Bronchial epithelial cell (primary cell): Measurements from ENCODE around the gene KIAA0513. TPM values are rescaled to one million over a fixed set of nuclear protein-coding genes. Genes with fewer than 3 reads are reported as not detected.

Source experiments
- DNase-seq: peaks from one replicate; pipeline ENCODE4 v3.0.0-alpha.2; 2010; ENCODE audit warnings: low read depth
- FAIRE-seq: peaks from 2 replicates; lab custom pipeline; 2011; peaks lifted over from hg19 to GRCh38; lab: Jason Lieb, UNC
- H3K27me3 ChIP-seq: 2 replicates; pipeline ENCODE4 v1.5.1; 2011; ENCODE audit warnings: low read length; ENCODE audit not compliant: control insufficient read depth, insufficient read depth
- H3K36me3 ChIP-seq: 2 replicates; pipeline ENCODE4 v1.5.1; 2011; ENCODE audit warnings: low read length; ENCODE audit not compliant: control insufficient read depth, insufficient read depth
- H3K4me3 ChIP-seq: 2 replicates; pipeline ENCODE4 v1.5.1; 2011; ENCODE audit warnings: mild to moderate bottlenecking, low read depth, low read length, control low read depth
- total RNA-seq: library from RNA; depleted of rRNA; stranded (reverse); fragments of >200 nt; gene quantifications from 2 replicates; pipeline ENCODE4 v1.2.1, GENCODE V29; 2014
- TF ChIP-seq, protein P1 (sequence below): IDR thresholded peaks from 2 replicates; pipeline ENCODE4 v1.5.1; 2011; ENCODE audit warnings: mild to moderate bottlenecking, moderate library complexity, low read length, control low read depth, inconsistent platforms; ENCODE audit not compliant: insufficient read depth, severe bottlenecking

The KIAA0513 gene
- total RNA-seq, 1 donor from 2014 or later = 7.1 TPM

DNA sequence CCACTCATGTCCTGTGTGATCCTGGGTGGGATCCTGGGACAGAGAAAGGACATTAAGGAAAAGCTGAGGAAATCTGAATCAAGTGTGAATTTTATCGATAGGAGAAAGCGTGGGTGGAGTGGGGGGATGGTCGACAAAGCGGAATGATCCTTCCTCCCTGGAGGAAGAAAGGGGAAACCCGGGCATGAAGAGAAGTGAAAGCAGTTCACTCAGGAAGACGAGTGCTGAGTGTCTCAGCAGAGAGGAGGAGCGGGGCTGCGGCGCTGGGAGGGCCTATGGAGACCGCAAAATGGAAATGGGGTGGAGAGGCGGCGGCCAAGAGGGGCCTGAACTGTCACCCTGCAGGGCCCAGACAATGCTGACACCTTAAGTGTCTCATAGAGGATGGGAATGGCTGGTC lies 25.0 kb upstream of the KIAA0513 start:
- TF ChIP-seq, protein P1, sequence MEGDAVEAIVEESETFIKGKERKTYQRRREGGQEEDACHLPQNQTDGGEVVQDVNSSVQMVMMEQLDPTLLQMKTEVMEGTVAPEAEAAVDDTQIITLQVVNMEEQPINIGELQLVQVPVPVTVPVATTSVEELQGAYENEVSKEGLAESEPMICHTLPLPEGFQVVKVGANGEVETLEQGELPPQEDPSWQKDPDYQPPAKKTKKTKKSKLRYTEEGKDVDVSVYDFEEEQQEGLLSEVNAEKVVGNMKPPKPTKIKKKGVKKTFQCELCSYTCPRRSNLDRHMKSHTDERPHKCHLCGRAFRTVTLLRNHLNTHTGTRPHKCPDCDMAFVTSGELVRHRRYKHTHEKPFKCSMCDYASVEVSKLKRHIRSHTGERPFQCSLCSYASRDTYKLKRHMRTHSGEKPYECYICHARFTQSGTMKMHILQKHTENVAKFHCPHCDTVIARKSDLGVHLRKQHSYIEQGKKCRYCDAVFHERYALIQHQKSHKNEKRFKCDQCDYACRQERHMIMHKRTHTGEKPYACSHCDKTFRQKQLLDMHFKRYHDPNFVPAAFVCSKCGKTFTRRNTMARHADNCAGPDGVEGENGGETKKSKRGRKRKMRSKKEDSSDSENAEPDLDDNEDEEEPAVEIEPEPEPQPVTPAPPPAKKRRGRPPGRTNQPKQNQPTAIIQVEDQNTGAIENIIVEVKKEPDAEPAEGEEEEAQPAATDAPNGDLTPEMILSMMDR = no peak
- no peak overlapping the region for H3K4me3 ChIP-seq
- no peak for FAIRE-seq

DNA sequence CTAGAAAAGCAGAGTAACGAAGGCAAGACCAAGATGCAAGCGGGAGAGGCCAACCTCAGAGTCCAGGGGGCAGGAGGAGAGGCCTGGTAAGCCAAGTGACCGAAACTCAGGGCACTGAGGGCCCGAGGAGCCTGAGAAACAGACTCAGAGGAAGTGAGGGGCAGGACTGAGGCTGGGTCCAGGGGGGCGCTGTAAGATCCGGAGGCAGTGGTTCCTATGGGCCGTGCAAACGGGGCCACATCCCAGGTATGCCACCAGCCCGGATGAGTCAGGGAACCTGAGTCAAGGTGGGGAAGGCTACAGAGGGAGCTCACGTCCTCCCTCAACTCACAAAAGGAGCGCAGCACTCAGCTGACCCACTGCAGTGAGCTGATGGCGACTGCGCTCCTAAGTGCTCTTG lies 24.5 kb upstream of the KIAA0513 start:
- Histone ChIP-seq H3K4me3 (no peak overlapping the region), H3K36me3 (peaks cover 4% of the 10 kb centered on the region), H3K27me3 (no peaks in the 10 kb centered on the region)
- no peak for FAIRE-seq
- peak; percentile 65 for DNase-seq
- TF ChIP-seq, protein P1 = peak; percentile 7

More for the DNA sequence above, 25.0 kb upstream of the KIAA0513 start:
- Histone ChIP-seq H3K27me3 (no peaks in the 10 kb centered on the region), H3K36me3 (peaks cover 4% of the 10 kb centered on the region)
- no peak for DNase-seq

DNA sequence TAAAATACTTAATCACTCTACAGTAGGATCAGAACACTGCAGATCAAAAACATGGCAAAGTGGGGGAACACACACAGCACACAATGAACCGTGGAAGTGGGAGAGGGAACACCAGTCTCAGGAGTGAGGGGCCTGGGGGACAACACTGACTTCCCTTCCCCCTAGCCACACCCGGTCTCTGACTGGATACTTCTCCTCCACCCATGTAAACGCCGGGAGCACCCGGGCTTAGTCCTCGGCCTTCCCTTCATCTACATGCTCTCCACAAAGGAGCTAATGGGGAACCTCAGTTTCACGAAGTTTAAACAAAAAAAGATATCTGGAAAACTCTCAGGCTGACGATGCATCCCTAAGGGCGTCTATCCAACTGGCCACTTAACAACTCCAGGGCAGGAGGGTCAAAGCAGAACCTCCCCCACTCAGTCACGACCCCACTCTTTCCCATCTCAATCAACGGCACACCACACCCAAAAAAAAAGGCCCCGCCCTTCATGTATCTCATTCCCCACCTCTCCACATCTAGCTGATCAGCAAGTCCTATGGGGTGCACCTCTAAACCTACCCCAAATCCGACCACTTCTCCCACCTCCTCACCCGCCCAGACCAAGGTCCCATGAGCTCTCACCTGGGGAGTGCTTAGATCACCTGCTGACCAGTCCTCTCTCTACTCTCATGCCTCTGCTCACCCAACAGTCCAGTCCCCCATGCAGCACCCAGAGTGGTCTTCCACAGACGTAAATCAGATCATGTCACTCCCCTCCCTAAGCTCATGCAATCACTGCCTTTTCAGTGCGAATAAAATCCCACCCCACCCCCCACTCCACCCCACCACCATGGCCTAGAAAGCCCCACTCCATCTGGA lies 23.6 kb upstream of the KIAA0513 start:
- FAIRE-seq = no peak
- no peaks in the 10 kb centered on the region for H3K27me3 ChIP-seq
- H3K36me3 ChIP-seq = peaks cover 3% of the 10 kb centered on the region
- no peak overlapping the region for H3K4me3 ChIP-seq
- TF ChIP-seq, protein P1 = no peak
- DNase-seq = no peak

DNA sequence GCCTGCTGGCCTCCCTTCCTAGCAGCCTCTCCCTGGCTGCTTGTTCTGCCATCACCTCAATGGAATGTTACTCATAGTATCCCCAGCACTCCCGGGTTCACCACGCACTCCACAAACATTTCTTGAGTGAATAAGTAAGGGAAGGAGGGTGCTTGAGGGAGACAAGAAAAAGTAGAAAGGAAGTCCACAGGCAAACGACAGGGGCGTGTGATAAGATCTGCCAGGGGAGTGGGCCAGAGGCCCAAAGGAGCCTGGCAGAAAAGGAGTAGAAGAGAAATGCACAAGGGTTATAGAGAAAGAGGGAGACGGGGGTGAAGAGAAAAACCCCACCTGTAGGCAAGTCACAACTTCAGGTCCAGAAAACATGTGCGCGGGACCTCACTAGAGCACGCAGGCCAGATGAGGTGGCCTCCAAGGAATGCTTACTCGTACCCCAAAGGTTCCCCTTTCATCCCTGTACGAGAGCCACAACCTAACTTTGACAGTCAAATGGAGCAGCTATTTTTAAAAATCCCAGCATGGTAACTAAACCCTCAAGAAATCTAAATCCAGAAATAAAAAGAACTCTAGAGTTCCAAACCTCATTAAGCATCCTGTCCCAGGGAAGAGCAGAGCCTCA lies 22.9 kb upstream of the KIAA0513 start:
- TF ChIP-seq, protein P1 = no peak
- peak; percentile 82 for DNase-seq
- no peaks in the 10 kb centered on the region for H3K27me3 ChIP-seq
- peaks cover 3% of the 10 kb centered on the region for H3K36me3 ChIP-seq
- no peak for FAIRE-seq
- no peak overlapping the region for H3K4me3 ChIP-seq

DNA sequence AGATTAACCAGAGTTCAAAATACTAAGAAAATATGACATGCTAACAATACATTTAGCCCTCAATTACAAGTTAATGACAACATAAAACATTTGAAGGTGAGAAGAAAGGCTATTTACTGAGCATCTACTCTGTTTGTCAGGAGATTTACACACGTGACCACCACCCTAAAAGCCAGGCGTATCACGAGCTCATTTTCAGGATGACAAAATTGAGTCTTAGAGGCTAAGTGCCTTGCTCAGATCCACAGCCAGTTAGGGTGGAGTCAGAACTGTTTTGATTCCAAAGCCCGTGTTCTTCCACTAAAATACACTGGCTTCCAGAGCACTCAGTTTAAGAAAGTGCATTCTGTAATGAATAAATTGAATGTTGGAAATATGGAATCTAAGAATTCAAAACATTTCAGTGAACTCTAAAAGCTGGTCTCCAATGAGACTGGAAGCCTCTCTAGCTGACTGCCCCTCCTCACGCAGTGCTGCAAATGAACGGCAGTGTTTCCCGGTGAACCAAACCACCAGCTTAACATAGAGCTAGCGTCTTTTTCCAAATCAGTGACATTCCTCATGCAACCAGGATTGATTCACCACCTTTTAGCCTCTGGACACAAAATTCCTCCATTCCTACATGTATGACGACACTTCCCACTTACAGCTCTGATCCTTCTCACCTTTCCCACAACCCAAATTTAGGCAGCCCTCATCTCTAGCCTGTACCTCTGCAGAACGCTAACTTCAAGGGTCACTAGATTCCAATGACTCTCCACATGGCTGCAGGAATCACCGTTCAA lies 22.1 kb upstream of the KIAA0513 start:
- Histone ChIP-seq H3K27me3 (no peaks in the 10 kb centered on the region), H3K4me3 (no peak overlapping the region), H3K36me3 (peaks cover 3% of the 10 kb centered on the region)
- FAIRE-seq (no peak), DNase-seq (peak; percentile 87)
- TF ChIP-seq, protein P1 = no peak
